Measurements from ENCODE around the gene C10orf105. TPM values are rescaled to one million over a fixed set of nuclear protein-coding genes. Genes with fewer than 3 reads are reported as not detected.

The C10orf105 gene
- total RNA-seq, result under 1 TPM; 0.23 to 0.24 TPM
- long read RNA-seq, donor 1, partial matches to known transcripts, result 0 of 1 reads
- long read RNA-seq, donor 1, other reads (novel, unspliced or antisense), result 1 of 1 reads
- long read RNA-seq, donor 2, result 0 reads

GRCh38 chr10:71719464-71720201 is at the start of gene C10orf105:
Gene C10orf105 (minus strand): TSS chr10:71719778. CDS start chr10:71716337, 3,441 bp downstream.
- no peak for DNase-seq (ENCODE audit: low spot score)
- intact Hi-C loops (cut with DNase I), result loop anchor here (5.0 to 10.0 kb wide), 2 partner anchors 43 to 335 kb away; no protein-coding TSS in a partner anchor

- DNase-seq (ENCODE audit: low spot score), result no peak
- intact Hi-C loops (cut with DNase I), result no loop called here
Measured at GRCh38 chr10:71767420-71768035, 48.0 kb upstream of the C10orf105 start.

- intact Hi-C loops (cut with DNase I), result no loop called here
- peak; percentile 94 for DNase-seq (ENCODE audit: low spot score)
Measured at GRCh38 chr10:71766717-71767419, 47.3 kb upstream of the C10orf105 start.

- DNase-seq (ENCODE audit: low spot score), result no peak
- intact Hi-C loops (cut with DNase I), result no loop called here
Measured at GRCh38 chr10:71765906-71766716, 46.5 kb upstream of the C10orf105 start.

GRCh38 chr10:71765176-71765904 is 45.8 kb upstream of the C10orf105 start:
- intact Hi-C loops (cut with DNase I), result no loop called here
- no peak for DNase-seq (ENCODE audit: low spot score)

GRCh38 chr10:71763352-71764127 is 44.0 kb upstream of the C10orf105 start:
- no peak for DNase-seq (ENCODE audit: low spot score)
- intact Hi-C loops (cut with DNase I), result loop anchor here in 1 of 2 donors (5.0 kb wide), 1 partner anchor 46 kb away; the partner anchor contains the start of gene C10orf105

GRCh38 chr10:71762324-71762723 is 42.7 kb upstream of the C10orf105 start:
- intact Hi-C loops (cut with DNase I), result loop anchor here in 1 of 2 donors (5.0 kb wide), 1 partner anchor 45 kb away; the partner anchor contains the start of gene C10orf105
- no peak for DNase-seq (ENCODE audit: low spot score)

GRCh38 chr10:71761541-71762113 is 42.0 kb upstream of the C10orf105 start:
- intact Hi-C loops (cut with DNase I), result loop anchor here in 1 of 2 donors (5.0 kb wide), 1 partner anchor 44 kb away; the partner anchor contains the start of gene C10orf105
- DNase-seq (ENCODE audit: low spot score), result no peak

- intact Hi-C loops (cut with DNase I), result loop anchor here in 1 of 2 donors (5.0 kb wide), 1 partner anchor 44 kb away; the partner anchor contains the start of gene C10orf105
- no peak for DNase-seq (ENCODE audit: low spot score)
Measured at GRCh38 chr10:71761105-71761511, 41.5 kb upstream of the C10orf105 start.

- no peak for DNase-seq (ENCODE audit: low spot score)
- intact Hi-C loops (cut with DNase I), result no loop called here
Measured at GRCh38 chr10:71757399-71757922, 37.9 kb upstream of the C10orf105 start.

GRCh38 chr10:71756311-71757191 is 37.0 kb upstream of the C10orf105 start:
- no peak for DNase-seq (ENCODE audit: low spot score)

GRCh38 chr10:71755179-71755879 is 35.8 kb upstream of the C10orf105 start:
- DNase-seq (ENCODE audit: low spot score), result no peak
- intact Hi-C loops (cut with DNase I), result no loop called here

More at GRCh38 chr10:71756311-71757191, 37.0 kb upstream of the C10orf105 start:
- intact Hi-C loops (cut with DNase I), result no loop called here

- intact Hi-C loops (cut with DNase I), result no loop called here
- DNase-seq (ENCODE audit: low spot score), result no peak
Measured at GRCh38 chr10:71754562-71754961, 35.0 kb upstream of the C10orf105 start.

- no peak for DNase-seq (ENCODE audit: low spot score)
- intact Hi-C loops (cut with DNase I), result no loop called here
Measured at GRCh38 chr10:71753960-71754505, 34.5 kb upstream of the C10orf105 start.
